HCT116 (cell line): ENCODE measurements around the gene SIN3B.

Experiments used
- CTCF ChIP-seq, 3 experiments: fragments of 200-600 bp in 1 of 3; sonication (generic) in 1 of 3; IDR thresholded peaks in 2 of 3; conservative IDR thresholded peaks in 1 of 3; 2 replicates each; pipeline ENCODE4 v1.5.1; 2012 to 2017; ENCODE audit warnings: low read depth in 2 of 3, low read length in 2 of 3, antibody characterized with exemption in 1 of 3, borderline replicate concordance in 1 of 3, control low read depth in 1 of 3, mild to moderate bottlenecking in 1 of 3, mixed read lengths in 1 of 3, mixed run types in 1 of 3, moderate library complexity in 1 of 3; ENCODE audit not compliant: insufficient read depth in 1 of 3
- EGR1 ChIP-seq: IDR thresholded peaks from 2 replicates; pipeline ENCODE4 v1.6.1; 2012; ENCODE audit warnings: low read depth
- EZH2 ChIP-seq: fragments of 200-600 bp; sonication (generic); IDR thresholded peaks from 2 replicates; pipeline ENCODE4 v1.6.1; 2017; ENCODE audit warnings: antibody characterized with exemption, mixed run types
- POLR2A ChIP-seq: IDR thresholded peaks from 2 replicates; pipeline ENCODE4 v1.7.0; 2011; ENCODE audit warnings: borderline replicate concordance; ENCODE audit not compliant: insufficient read depth, insufficient read length; ENCODE audit errors: extremely low read depth
- POLR2AphosphoS5 ChIP-seq: IDR thresholded peaks from 2 replicates; pipeline ENCODE4 v1.6.1; 2011; ENCODE audit warnings: mild to moderate bottlenecking, low read depth, low read length, moderate library complexity
- RAD21 ChIP-seq: IDR thresholded peaks from 2 replicates; pipeline ENCODE4 v1.6.1; 2012; ENCODE audit warnings: low read depth, mild to moderate bottlenecking
- SIN3A ChIP-seq: IDR thresholded peaks from 2 replicates; pipeline ENCODE4 v1.6.1; 2012; ENCODE audit warnings: low read depth
- SRF ChIP-seq: IDR thresholded peaks from 2 replicates; pipeline ENCODE4 v1.6.1; 2012; ENCODE audit warnings: low read depth
- TCF7L2 ChIP-seq: IDR thresholded peaks from 2 replicates; pipeline ENCODE4 v1.7.0; 2011; ENCODE audit warnings: borderline replicate concordance, inconsistent platforms; ENCODE audit not compliant: insufficient read depth, insufficient read length; ENCODE audit errors: extremely low read depth
- YY1 ChIP-seq: IDR thresholded peaks from 2 replicates; pipeline ENCODE4 v1.6.1; 2011; ENCODE audit warnings: low read length, low read depth, moderate library complexity, mild to moderate bottlenecking; ENCODE audit not compliant: insufficient replicate concordance; ENCODE audit errors: extremely low read depth
- ZNF274 ChIP-seq: fragments of 200-500 bp; sonication (Bioruptor generic); IDR thresholded peaks from 2 replicates; pipeline ENCODE4 v1.6.1; 2014; ENCODE audit warnings: mild to moderate bottlenecking, low read depth, low read length, inconsistent platforms
- TF ChIP-seq, protein P1 (sequence below): IDR thresholded peaks from 2 replicates; pipeline ENCODE4 v1.6.1; 2012
- TF ChIP-seq, protein P2 (sequence below): IDR thresholded peaks from 2 replicates; pipeline ENCODE4 v1.6.1; 2011; ENCODE audit warnings: mild to moderate bottlenecking, low read length, moderate library complexity; ENCODE audit not compliant: insufficient replicate concordance; ENCODE audit errors: extremely low read depth

- TF ChIP-seq EZH2 (no peak), CTCF (IDR thresholded peaks at IDR 0.05 in 2 of 3, conservative IDR thresholded peaks at IDR 0.05 in 1 of 3; ENCODE audit: borderline replicate concordance in 1 of 3, insufficient read depth in 1 of 3, low read depth in 2 of 3, low read length in 2 of 3) (no peak), POLR2A (no peak), EGR1 (no peak), SRF (no peak), TCF7L2 (no peak), SIN3A (no peak), RAD21 (no peak), POLR2AphosphoS5 (no peak), ZNF274 (no peak), YY1 (no peak)
- TF ChIP-seq, protein P1, sequence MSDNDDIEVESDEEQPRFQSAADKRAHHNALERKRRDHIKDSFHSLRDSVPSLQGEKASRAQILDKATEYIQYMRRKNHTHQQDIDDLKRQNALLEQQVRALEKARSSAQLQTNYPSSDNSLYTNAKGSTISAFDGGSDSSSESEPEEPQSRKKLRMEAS = no peak
- TF ChIP-seq, protein P2, sequence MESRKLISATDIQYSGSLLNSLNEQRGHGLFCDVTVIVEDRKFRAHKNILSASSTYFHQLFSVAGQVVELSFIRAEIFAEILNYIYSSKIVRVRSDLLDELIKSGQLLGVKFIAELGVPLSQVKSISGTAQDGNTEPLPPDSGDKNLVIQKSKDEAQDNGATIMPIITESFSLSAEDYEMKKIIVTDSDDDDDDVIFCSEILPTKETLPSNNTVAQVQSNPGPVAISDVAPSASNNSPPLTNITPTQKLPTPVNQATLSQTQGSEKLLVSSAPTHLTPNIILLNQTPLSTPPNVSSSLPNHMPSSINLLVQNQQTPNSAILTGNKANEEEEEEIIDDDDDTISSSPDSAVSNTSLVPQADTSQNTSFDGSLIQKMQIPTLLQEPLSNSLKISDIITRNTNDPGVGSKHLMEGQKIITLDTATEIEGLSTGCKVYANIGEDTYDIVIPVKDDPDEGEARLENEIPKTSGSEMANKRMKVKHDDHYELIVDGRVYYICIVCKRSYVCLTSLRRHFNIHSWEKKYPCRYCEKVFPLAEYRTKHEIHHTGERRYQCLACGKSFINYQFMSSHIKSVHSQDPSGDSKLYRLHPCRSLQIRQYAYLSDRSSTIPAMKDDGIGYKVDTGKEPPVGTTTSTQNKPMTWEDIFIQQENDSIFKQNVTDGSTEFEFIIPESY = no peak
These were observed 30.9 kb downstream of the SIN3B start for GRCh38 chr19:16860118-16860517.
